Neural progenitor cell (in vitro differentiated cells): Measurements from ENCODE around the gene ATP2A3. TPM values are rescaled to one million over a fixed set of nuclear protein-coding genes. Genes with fewer than 3 reads are reported as not detected.
A peak's percentile ranks its signal among the peaks of the same experiment; 100 is the strongest.

Source experiments
- DNase-seq: peaks from one replicate; pipeline ENCODE4 v3.0.0-alpha.2; 2016; ENCODE audit warnings: low spot score
- H2AFZ ChIP-seq: fragments of 200-600 bp; sonication (generic); replicated peaks from 2 replicates; pipeline ENCODE4 v1.6.1; 2016; ENCODE audit warnings: antibody characterized with exemption
- H3F3A ChIP-seq: fragments of 200-600 bp; sonication (generic); 2 replicates; pipeline ENCODE4 v1.6.1; 2016; ENCODE audit warnings: antibody characterized with exemption, low read depth
- H3K27ac ChIP-seq: fragments of 200-600 bp; sonication (generic); 2 replicates; pipeline ENCODE4 v1.5.1; 2016; ENCODE audit warnings: mild to moderate bottlenecking
- H3K27me3 ChIP-seq: fragments of 200-600 bp; sonication (generic); 2 replicates; pipeline ENCODE4 v1.6.1; 2016; ENCODE audit warnings: mild to moderate bottlenecking, moderate library complexity
- H3K36me3 ChIP-seq: fragments of 200-600 bp; sonication (generic); 2 replicates; pipeline ENCODE4 v1.5.1; 2016
- H3K4me1 ChIP-seq: fragments of 200-600 bp; sonication (generic); 2 replicates; pipeline ENCODE4 v1.6.1; 2016; ENCODE audit warnings: mixed run types
- H3K4me2 ChIP-seq: fragments of 200-600 bp; sonication (generic); 2 replicates; pipeline ENCODE4 v1.6.1; 2016
- H3K4me3 ChIP-seq: fragments of 200-600 bp; sonication (generic); 2 replicates; pipeline ENCODE4 v1.5.1; 2016
- H3K79me2 ChIP-seq: fragments of 200-600 bp; sonication (generic); 2 replicates; pipeline ENCODE4 v1.6.1; 2016; ENCODE audit warnings: low read depth
- H3K9ac ChIP-seq: fragments of 200-600 bp; sonication (generic); 2 replicates; pipeline ENCODE4 v1.6.1; 2016
- H3K9me3 ChIP-seq: fragments of 200-600 bp; sonication (generic); 2 replicates; pipeline ENCODE4 v1.5.1; 2016; ENCODE audit warnings: low read depth
- H4K20me1 ChIP-seq: fragments of 200-600 bp; sonication (generic); 2 replicates; pipeline ENCODE4 v1.6.1; 2016; ENCODE audit warnings: low read depth
- H3K27ac Mint-ChIP-seq: 3 replicates; pipeline ENCODE4 v1.8.0; 2021; ENCODE audit warnings: mixed read lengths
- H3K27me3 Mint-ChIP-seq: 2 replicates; pipeline ENCODE4 v1.8.0; 2022; ENCODE audit warnings: low read depth, mild to moderate bottlenecking, inconsistent platforms, moderate library complexity, mixed read lengths; ENCODE audit not compliant: insufficient read depth
- H3K36me3 Mint-ChIP-seq: 3 replicates; pipeline ENCODE4 v1.8.0; 2021; ENCODE audit warnings: mixed read lengths
- H3K4me1 Mint-ChIP-seq: 3 replicates; pipeline ENCODE4 v1.8.0; 2021; ENCODE audit warnings: mixed read lengths
- H3K4me3 Mint-ChIP-seq: 3 replicates; pipeline ENCODE4 v1.8.0; 2021; ENCODE audit warnings: mild to moderate bottlenecking, moderate library complexity, mixed read lengths
- H3K9me3 Mint-ChIP-seq: 3 replicates; pipeline ENCODE4 v1.8.0; 2020; ENCODE audit warnings: mixed read lengths
- CTCF ChIP-seq: fragments of 200-600 bp; sonication (generic); IDR thresholded peaks from 2 replicates; pipeline ENCODE4 v1.5.1; 2017; ENCODE audit warnings: antibody characterized with exemption, mild to moderate bottlenecking
- EZH2 ChIP-seq: fragments of 200-600 bp; sonication (generic); IDR thresholded peaks from 2 replicates; pipeline ENCODE4 v1.6.1; 2017; ENCODE audit warnings: antibody characterized with exemption, mild to moderate bottlenecking, moderate library complexity
- EZH2phosphoT487 ChIP-seq: fragments of 200-600 bp; sonication (generic); IDR thresholded peaks from 2 replicates; pipeline ENCODE4 v1.6.1; 2017; ENCODE audit warnings: antibody characterized with exemption
- total RNA-seq: library from RNA; depleted of rRNA; stranded (reverse); fragments of >200 nt; gene quantifications from 2 replicates; pipeline ENCODE4 v1.2.3, GENCODE V29; 2015; ENCODE audit warnings: low replicate concordance

ATP2A3 gene
- total RNA-seq, 1 donor from 2014 or later, result 0.65 TPM

GRCh38 chr17:3880983-3881382 lies 83.3 kb downstream of the ATP2A3 start:
- Mint-ChIP-seq H3K4me1 (peaks cover 32% of the 10 kb centered on the region), H3K27me3 (peaks cover 4% of the 10 kb centered on the region), H3K36me3 (no peaks in the 10 kb centered on the region), H3K4me3 (no peak overlapping the region), H3K9me3 (no peaks in the 10 kb centered on the region), H3K27ac (no peak overlapping the region)
- Histone ChIP-seq H3K79me2 (no peaks in the 10 kb centered on the region), H3F3A (peaks cover 11% of the 10 kb centered on the region), H3K4me1 (peaks cover 16% of the 10 kb centered on the region), H4K20me1 (peaks cover 4% of the 10 kb centered on the region), H3K36me3 (no peaks in the 10 kb centered on the region), H3K9ac (no peak overlapping the region), H3K9me3 (no peaks in the 10 kb centered on the region), H3K27ac (no peak overlapping the region), H3K4me2 (no peak overlapping the region), H3K4me3 (no peak overlapping the region), H3K27me3 (no peaks in the 10 kb centered on the region), H2AFZ (no peak overlapping the region)
- TF ChIP-seq EZH2 (no peak), CTCF (no peak), EZH2phosphoT487 (no peak)
- DNase-seq, result no peak

- H2AFZ ChIP-seq, result no peak overlapping the region
- peaks cover 16% of the 10 kb centered on the region for H3K4me1 ChIP-seq
- peaks cover 4% of the 10 kb centered on the region for H4K20me1 ChIP-seq
- no peaks in the 10 kb centered on the region for H3K9me3 ChIP-seq
- Mint-ChIP-seq H3K4me3 (peak overlapping the region; percentile 67), H3K27ac (peak overlapping the region; percentile 95), H3K4me1 (peaks cover 29% of the 10 kb centered on the region), H3K36me3 (no peaks in the 10 kb centered on the region), H3K27me3 (peaks cover 4% of the 10 kb centered on the region), H3K9me3 (no peaks in the 10 kb centered on the region)
- no peaks in the 10 kb centered on the region for H3K79me2 ChIP-seq
- DNase-seq, result peak; percentile 27
- no peaks in the 10 kb centered on the region for H3K27me3 ChIP-seq
- peaks cover 11% of the 10 kb centered on the region for H3F3A ChIP-seq
- H3K4me2 ChIP-seq, result peak overlapping the region; percentile 39
- no peak overlapping the region for H3K4me3 ChIP-seq
- TF ChIP-seq EZH2 (no peak), EZH2phosphoT487 (no peak), CTCF (no peak)
- H3K27ac ChIP-seq, result no peak overlapping the region
- no peak overlapping the region for H3K9ac ChIP-seq
- H3K36me3 ChIP-seq, result no peaks in the 10 kb centered on the region
Measured at GRCh38 chr17:3879591-3880417, 84.4 kb downstream of the ATP2A3 start.

GRCh38 chr17:3879186-3879585 lies 85.1 kb downstream of the ATP2A3 start:
- Mint-ChIP-seq H3K27me3 (peaks cover 4% of the 10 kb centered on the region), H3K27ac (peak overlapping the region; percentile 77), H3K4me3 (peak overlapping the region; percentile 42), H3K9me3 (no peaks in the 10 kb centered on the region), H3K4me1 (peaks cover 29% of the 10 kb centered on the region), H3K36me3 (no peaks in the 10 kb centered on the region)
- Histone ChIP-seq H3K4me1 (peaks cover 16% of the 10 kb centered on the region), H3K4me2 (peak overlapping the region; percentile 39), H3K9ac (no peak overlapping the region), H3K9me3 (no peaks in the 10 kb centered on the region), H3F3A (peaks cover 11% of the 10 kb centered on the region), H3K27ac (no peak overlapping the region), H3K36me3 (no peaks in the 10 kb centered on the region), H3K4me3 (no peak overlapping the region), H4K20me1 (peaks cover 4% of the 10 kb centered on the region), H3K27me3 (no peaks in the 10 kb centered on the region), H2AFZ (no peak overlapping the region), H3K79me2 (no peaks in the 10 kb centered on the region)
- TF ChIP-seq EZH2 (no peak), CTCF (no peak), EZH2phosphoT487 (no peak)
- DNase-seq, result peak; percentile 89
